ENCODE results near the gene BRIP1. TPM values are rescaled to one million over a fixed set of nuclear protein-coding genes. Genes with fewer than 3 reads are reported as not detected.

BRIP1 gene
- total and polyA plus RNA-seq, 2 donors (not counting 3 experiments of a cell fraction or from before 2014, with no cell fraction given), result 1.8 to 12.1 TPM

GRCh38 chr17:61729690-61730268 lies 133.5 kb downstream of the BRIP1 start:
- ChIA-PET CTCF (interaction anchor here (1.0 kb wide), 1 partner anchor 13 kb away, joined by 3 read pairs; no protein-coding TSS in a partner anchor), POLR2A (no interaction called here)
- intact Hi-C loops (cut with micrococcal nuclease) (no loop called here), dilution Hi-C loops (cut with MboI; ENCODE audit: extremely low pct_ligation_motif_present, low sequenced_read_pairs) (no loop called here)
- Histone ChIP-seq H3K4me2 (ENCODE audit: insufficient read depth, low read length) (no peak overlapping the region), H2AFZ (ENCODE audit: low read depth, low read length) (no peak overlapping the region), H3K9ac (replicated peaks; ENCODE audit: extremely low read depth, insufficient read depth, low read length) (no peak overlapping the region), H3K4me1 (ENCODE audit: control insufficient read depth, extremely low read depth, insufficient read depth, low read length) (no peaks in the 10 kb centered on the region), H3K27me3 (ENCODE audit: control insufficient read depth in 2 of 2, insufficient read depth in 2 of 2, low read length in 2 of 2) (no peaks in the 10 kb centered on the region), H3K27ac (ENCODE audit: insufficient read depth, low read depth, low read length) (no peak overlapping the region), H4K20me1 (replicated peaks; ENCODE audit: control insufficient read depth, extremely low read depth, insufficient read depth, low read length) (peaks cover 2% of the 10 kb centered on the region), H3K79me2 (ENCODE audit: control insufficient read depth, insufficient read depth, low read length) (no peaks in the 10 kb centered on the region), H3K4me3 (replicated peaks in 1 of 3; ENCODE audit: insufficient read depth in 1 of 3, low read depth in 1 of 3, low read length in 3 of 3) (no peak overlapping the region), H3K9me1 (replicated peaks; ENCODE audit: control insufficient read depth, extremely low read depth, insufficient read depth, low read length) (no peaks in the 10 kb centered on the region), H3K9me3 (replicated peaks; ENCODE audit: control insufficient read depth, insufficient read depth, low read length) (no peaks in the 10 kb centered on the region), H3K36me3 (ENCODE audit: control insufficient read depth in 2 of 2, extremely low read depth in 1 of 2, insufficient read depth in 2 of 2, low read length in 2 of 2) (no peaks in the 10 kb centered on the region)
- DNase-seq (ENCODE audit: low read depth, low spot score) (no peak), FAIRE-seq (no peak)
- no peak for TF ChIP-seq MYC (IDR thresholded peaks at IDR 0.05; ENCODE audit: low read depth, low read length)
- no peak for TF ChIP-seq CTCF (IDR thresholded peaks at IDR 0.05; ENCODE audit: extremely low read depth in 1 of 2, insufficient read depth in 1 of 2, low read depth in 1 of 2, low read length in 2 of 2)
- TF ChIP-seq EZH2 (IDR thresholded peaks at IDR 0.05; ENCODE audit: borderline replicate concordance, low read depth, low read length, severe bottlenecking), result no peak
- no peak for TF ChIP-seq MAX (IDR thresholded peaks at IDR 0.05; ENCODE audit: insufficient read depth, insufficient read length)
- no peak for TF ChIP-seq POLR2AphosphoS5 (IDR thresholded peaks at IDR 0.05; ENCODE audit: insufficient read depth, low read depth, low read length)
- TF ChIP-seq JUN (IDR thresholded peaks at IDR 0.05; ENCODE audit: borderline replicate concordance, insufficient read depth, insufficient read length, low read depth), result no peak
- no peak for TF ChIP-seq FOS (IDR thresholded peaks at IDR 0.05; ENCODE audit: borderline replicate concordance, insufficient read depth, low read length)
- TF ChIP-seq GATA2 (IDR thresholded peaks at IDR 0.05; ENCODE audit: insufficient read depth, insufficient read length, low read depth, low read length), result no peak
- TF ChIP-seq POLR2A (IDR thresholded peaks at IDR 0.05; ENCODE audit: low read depth, low read length), result no peak
- BruUV-seq (replicated peaks), result no TSS peak
